Stomach (tissue), 9 donors: Measurements from ENCODE around the gene STIM1. TPM values are rescaled to one million over a fixed set of nuclear protein-coding genes. Genes with fewer than 3 reads are reported as not detected.

ENCODE experiments used
- DNase-seq, 2 donors: peaks; one replicate each; pipeline versions ENCODE4 v3.0.0 to v3.0.0-alpha.2; 2013 to 2019
- H3K27ac ChIP-seq, 5 donors: fragments of 200-600 bp in 4 of 5; sonication (generic) in 4 of 5; one replicate each; pipeline ENCODE4 v1.5.1; 2013 to 2019; ENCODE audit warnings: mild to moderate bottlenecking in 1 of 5, moderate library complexity in 1 of 5
- H3K27me3 ChIP-seq, 3 donors: fragments of 200-600 bp; sonication (generic); one replicate each; pipeline ENCODE4 v1.5.1; 2017 to 2019; ENCODE audit warnings: mixed run types in 1 of 3
- H3K36me3 ChIP-seq, 4 donors: fragments of 200-600 bp; sonication (generic); 1 replicate in 3 of 4; 2 replicates in 1 of 4; pipeline ENCODE4 v1.5.1; 2016 to 2019
- H3K4me1 ChIP-seq, 4 donors: fragments of 200-600 bp; sonication (generic); one replicate each; pipeline ENCODE4 v1.5.1; 2016 to 2019
- H3K4me3 ChIP-seq, 4 donors: fragments of 200-600 bp; sonication (generic) in 3 of 4; one replicate each; pipeline ENCODE4 v1.5.1; 2016 to 2019; ENCODE audit warnings: mild to moderate bottlenecking in 1 of 4
- H3K9me3 ChIP-seq, 4 donors: fragments of 200-600 bp; sonication (generic); one replicate each; pipeline ENCODE4 v1.5.1; 2016 to 2019
- EP300 ChIP-seq: sonication (generic); formaldehyde crosslinking; IDR thresholded peaks from one replicate; pipeline ENCODE4 v1.6.1; 2017; ENCODE audit warnings: antibody characterized with exemption
- POLR2A ChIP-seq, 4 donors: fragments of 450-650 bp; IDR thresholded peaks; one replicate each; pipeline ENCODE4 v1.6.1; 2016; ENCODE audit warnings: antibody characterized with exemption in 4 of 4, control low read depth in 2 of 4, mild to moderate bottlenecking in 1 of 4, moderate library complexity in 1 of 4
- POLR2AphosphoS5 ChIP-seq, 3 donors: sonication (generic); formaldehyde crosslinking; IDR thresholded peaks; one replicate each; pipeline ENCODE4 v1.6.1; 2016; ENCODE audit warnings: antibody characterized with exemption in 3 of 3
- WGBS, 5 donors: extraction: QIAGEN DNeasy Blood & Tissue Kit in 3 of 5; methylation state at CpG; one replicate each; pipeline versions ENCODE4 v1.1.5 to v1.1.7; 2013 to 2018; 5-methylcytosine and 5-hydroxymethylcytosine counted together
- intact Hi-C: fragments of 100-400 bp; cut with DNase I; formaldehyde crosslinking; loops from one replicate; pipeline ENCODE4 v1.15.1; 2023; ENCODE audit warnings: low total_unique reads
- polyA plus RNA-seq, 3 donors: library from polyadenylated mRNA; stranded (reverse); fragments of 200-250 nt; gene quantifications; one replicate each; pipeline ENCODE4 v1.2.3, GENCODE V29; 2013
- total RNA-seq, 5 donors: library from RNA; depleted of rRNA; stranded (reverse); fragments of >200 nt; gene quantifications; one replicate each; pipeline versions ENCODE4 v1.1.0 to v1.2.3, GENCODE V29; 2014 to 2016
- TF ChIP-seq, protein P1 (sequence below), 7 experiments: fragments of 450-650 bp in 4 of 7; fragments of 200-600 bp in 3 of 7; sonication (generic) in 3 of 7; IDR thresholded peaks; one replicate each; pipeline ENCODE4 v1.5.1; 2016 to 2019; ENCODE audit warnings: antibody characterized with exemption in 7 of 7, control low read depth in 2 of 7, mild to moderate bottlenecking in 1 of 7
- donor health status: healthy with polysubstance abuse.
- donor health status: Bipolar disorder and iron deficiency.
- donor health status: healthy.

Gene STIM1
- total and polyA plus RNA-seq, 8 donors = 8.7 to 70.7 (median 34.3) TPM

DNA sequence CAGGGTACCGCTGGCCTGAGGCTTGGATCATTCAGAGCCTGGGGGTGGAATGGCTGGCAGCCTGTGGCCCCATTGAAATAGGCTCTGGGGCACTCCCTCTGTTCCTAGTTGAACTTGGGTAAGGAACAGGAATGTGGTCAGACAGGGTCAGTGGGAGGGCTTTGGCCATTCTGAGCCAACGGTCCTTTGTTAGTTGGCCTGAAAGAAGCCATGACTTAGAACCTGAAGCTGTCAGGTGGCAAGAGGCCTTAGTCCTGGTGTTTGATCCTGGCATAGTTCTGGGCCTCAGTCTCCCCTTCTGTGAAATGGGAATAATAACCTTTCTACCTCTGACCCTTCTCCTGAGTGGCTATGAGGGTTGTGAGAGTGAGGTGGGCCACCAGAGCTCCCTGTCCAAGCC, 38.8 kb upstream of the STIM1 start:
- peaks cover 0 to 6% (median 0%) of the 10 kb centered on the region in 4 donors for H3K36me3 ChIP-seq
- H3K4me3 ChIP-seq = no peak overlapping the region
- no peak for DNase-seq
- H3K4me1 ChIP-seq = no peaks in the 10 kb centered on the region
- TF ChIP-seq EP300 = no peak
- no peak for TF ChIP-seq POLR2AphosphoS5 (IDR thresholded peaks at IDR 0.05)
- TF ChIP-seq POLR2A (IDR thresholded peaks at IDR 0.05) = no peak
- TF ChIP-seq, protein P1, sequence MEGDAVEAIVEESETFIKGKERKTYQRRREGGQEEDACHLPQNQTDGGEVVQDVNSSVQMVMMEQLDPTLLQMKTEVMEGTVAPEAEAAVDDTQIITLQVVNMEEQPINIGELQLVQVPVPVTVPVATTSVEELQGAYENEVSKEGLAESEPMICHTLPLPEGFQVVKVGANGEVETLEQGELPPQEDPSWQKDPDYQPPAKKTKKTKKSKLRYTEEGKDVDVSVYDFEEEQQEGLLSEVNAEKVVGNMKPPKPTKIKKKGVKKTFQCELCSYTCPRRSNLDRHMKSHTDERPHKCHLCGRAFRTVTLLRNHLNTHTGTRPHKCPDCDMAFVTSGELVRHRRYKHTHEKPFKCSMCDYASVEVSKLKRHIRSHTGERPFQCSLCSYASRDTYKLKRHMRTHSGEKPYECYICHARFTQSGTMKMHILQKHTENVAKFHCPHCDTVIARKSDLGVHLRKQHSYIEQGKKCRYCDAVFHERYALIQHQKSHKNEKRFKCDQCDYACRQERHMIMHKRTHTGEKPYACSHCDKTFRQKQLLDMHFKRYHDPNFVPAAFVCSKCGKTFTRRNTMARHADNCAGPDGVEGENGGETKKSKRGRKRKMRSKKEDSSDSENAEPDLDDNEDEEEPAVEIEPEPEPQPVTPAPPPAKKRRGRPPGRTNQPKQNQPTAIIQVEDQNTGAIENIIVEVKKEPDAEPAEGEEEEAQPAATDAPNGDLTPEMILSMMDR (IDR thresholded peaks at IDR 0.05) = no peak
- H3K27ac ChIP-seq = no peak overlapping the region
- intact Hi-C loops = no loop called here
- WGBS, 5 donors = 50 to 81% (median 57%) methylated on average over 2 of the region's 2 CpGs
- no peaks in the 10 kb centered on the region for H3K9me3 ChIP-seq
- H3K27me3 ChIP-seq = no peaks in the 10 kb centered on the region

- no peak for TF ChIP-seq POLR2AphosphoS5 (IDR thresholded peaks at IDR 0.05)
- DNase-seq = no peak
- intact Hi-C loops = no loop called here
- Histone ChIP-seq H3K27ac (no peak overlapping the region), H3K4me3 (no peak overlapping the region), H3K4me1 (no peaks in the 10 kb centered on the region), H3K9me3 (no peaks in the 10 kb centered on the region), H3K27me3 (no peaks in the 10 kb centered on the region), H3K36me3 (peaks cover 0 to 6% (median 0%) of the 10 kb centered on the region in 4 donors)
- 85 to 89% (median 87%) methylated on average over 10 of the region's 10 CpGs for WGBS, 5 donors
Measured at GRCh38 chr11:3817181-3817800, 38.2 kb upstream of the STIM1 start.

GRCh38 chr11:3820971-3821370, 34.5 kb upstream of the STIM1 start:
- no peak overlapping the region for H3K27ac ChIP-seq
- H3K4me1 ChIP-seq = peaks cover 0 to 8% (median 0%) of the 10 kb centered on the region in 4 donors
- no peaks in the 10 kb centered on the region for H3K9me3 ChIP-seq
- WGBS, 5 donors = 89 to 100% (median 95%) methylated on average over 1 to 2 of the region's 2 CpGs
- no peak for DNase-seq
- H3K4me3 ChIP-seq = no peak overlapping the region
- H3K36me3 ChIP-seq = peaks cover 4 to 15% (median 9%) of the 10 kb centered on the region in 4 donors
- TF ChIP-seq, protein P1 (IDR thresholded peaks at IDR 0.05) = no peak
- no peak for TF ChIP-seq EP300
- TF ChIP-seq POLR2A (IDR thresholded peaks at IDR 0.05) = no peak
- TF ChIP-seq POLR2AphosphoS5 (IDR thresholded peaks at IDR 0.05) = no peak
- intact Hi-C loops = no loop called here
- no peaks in the 10 kb centered on the region for H3K27me3 ChIP-seq

DNA sequence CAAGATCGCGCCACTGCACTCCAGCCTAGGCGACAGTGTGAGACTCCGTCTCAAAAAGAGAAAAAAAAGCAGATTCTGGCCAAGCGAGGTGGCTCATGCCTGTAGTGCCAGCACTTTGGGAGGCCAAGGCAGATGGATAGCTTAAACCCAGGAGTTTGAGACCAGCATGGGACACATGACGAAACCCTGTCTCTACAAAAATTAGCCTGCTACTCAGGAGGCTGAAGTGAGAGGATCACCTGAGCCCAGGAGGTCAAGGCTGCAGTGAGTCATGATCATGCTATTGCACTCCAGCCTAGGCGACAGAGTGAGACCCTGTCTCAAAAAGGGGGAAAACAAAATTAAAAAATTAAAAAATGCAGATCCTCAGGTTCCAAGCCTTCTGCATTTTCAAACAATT, 33.2 kb upstream of the STIM1 start:
- Histone ChIP-seq H3K4me1 (peaks cover 0 to 11% (median 0%) of the 10 kb centered on the region in 4 donors), H3K27ac (no peak overlapping the region), H3K4me3 (no peak overlapping the region), H3K9me3 (no peaks in the 10 kb centered on the region), H3K36me3 (peaks cover 16 to 27% (median 23%) of the 10 kb centered on the region in 4 donors), H3K27me3 (no peaks in the 10 kb centered on the region)
- 93 to 97% (median 95%) methylated on average over 6 to 7 of the region's 7 CpGs for WGBS, 5 donors
- no peak for DNase-seq
- TF ChIP-seq EP300 = no peak
- TF ChIP-seq, protein P1 (IDR thresholded peaks at IDR 0.05) = no peak
- no peak for TF ChIP-seq POLR2A (IDR thresholded peaks at IDR 0.05)
- no peak for TF ChIP-seq POLR2AphosphoS5 (IDR thresholded peaks at IDR 0.05)
- intact Hi-C loops = no loop called here

- peaks cover 0 to 12% (median 0%) of the 10 kb centered on the region in 4 donors for H3K4me1 ChIP-seq
- H3K4me3 ChIP-seq = no peak overlapping the region
- H3K27ac ChIP-seq = no peak overlapping the region
- peaks cover 26 to 37% (median 33%) of the 10 kb centered on the region in 4 donors for H3K36me3 ChIP-seq
- H3K9me3 ChIP-seq = no peaks in the 10 kb centered on the region
- TF ChIP-seq, protein P1 (IDR thresholded peaks at IDR 0.05) = no peak
- no peak for TF ChIP-seq POLR2A (IDR thresholded peaks at IDR 0.05)
- no peak for TF ChIP-seq POLR2AphosphoS5 (IDR thresholded peaks at IDR 0.05)
- no peak for TF ChIP-seq EP300
- intact Hi-C loops = no loop called here
- WGBS, 5 donors = 81 to 97% (median 85%) methylated on average over 3 of the region's 3 CpGs
- H3K27me3 ChIP-seq = no peaks in the 10 kb centered on the region
- DNase-seq = no peak
Measured at GRCh38 chr11:3823303-3823702, 32.2 kb upstream of the STIM1 start.
